ENCODE data around the gene LACTBL1. TPM values are rescaled to one million over a fixed set of nuclear protein-coding genes. Genes with fewer than 3 reads are reported as not detected.
"Not testable (repeated sequence)": the region's sequence is repeated elsewhere in the genome, so short reads cannot be mapped to it uniquely, and the experiment has no call there.

Gene LACTBL1
- total RNA-seq, 4 donors from 2014 or later = not detected

GRCh38 chr1:23007106-23007505 lies 34.4 kb upstream of the LACTBL1 start:
- no peaks in the 10 kb centered on the region for H3K27me3 ChIP-seq
- H3K4me3 ChIP-seq (replicated peaks in 1 of 3) = no peak overlapping the region
- no peaks in the 10 kb centered on the region for H3K9me3 ChIP-seq
- intact Hi-C loops (cut with DNase I) = no loop called here
- no peaks in the 10 kb centered on the region for H3K36me3 ChIP-seq
- 89 to 97% methylated on average over 4 of the region's 4 CpGs for WGBS, 2 donors
- DNase-seq = no peak
- no peaks in the 10 kb centered on the region for H3K4me1 ChIP-seq
- TF ChIP-seq POLR2A (IDR thresholded peaks at IDR 0.05) (no peak), CTCF (IDR thresholded peaks at IDR 0.05) (no peak)
- H3K27ac ChIP-seq = no peak overlapping the region

DNA sequence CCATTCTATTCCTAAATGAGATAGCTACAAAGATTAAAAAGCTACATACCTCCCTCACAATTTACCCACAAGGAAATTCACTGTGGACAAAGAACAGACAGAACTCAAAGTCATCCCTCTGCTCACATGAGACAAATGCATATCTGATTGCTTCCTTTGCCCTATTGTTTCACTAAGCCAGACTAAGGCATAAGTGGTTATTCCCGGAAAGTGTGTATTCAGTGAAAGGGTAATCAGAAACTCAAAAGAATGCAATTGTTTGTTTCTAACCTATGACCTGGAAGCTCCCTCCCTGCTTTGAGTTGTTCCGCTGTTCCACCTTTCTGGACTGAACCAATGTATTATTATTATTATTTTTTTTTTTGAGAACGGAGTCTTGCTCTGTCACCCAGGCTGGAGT lies 32.1 kb upstream of the LACTBL1 start:
- H3K27me3 ChIP-seq; H3K27ac ChIP-seq; intact Hi-C loops (cut with DNase I); H3K36me3 ChIP-seq; DNase-seq; H3K4me1 ChIP-seq; H3K9me3 ChIP-seq; H3K4me3 ChIP-seq (replicated peaks in 1 of 3): not testable (repeated sequence)
- 79 to 80% methylated on average over 3 of the region's 3 CpGs for WGBS, 2 donors

DNA sequence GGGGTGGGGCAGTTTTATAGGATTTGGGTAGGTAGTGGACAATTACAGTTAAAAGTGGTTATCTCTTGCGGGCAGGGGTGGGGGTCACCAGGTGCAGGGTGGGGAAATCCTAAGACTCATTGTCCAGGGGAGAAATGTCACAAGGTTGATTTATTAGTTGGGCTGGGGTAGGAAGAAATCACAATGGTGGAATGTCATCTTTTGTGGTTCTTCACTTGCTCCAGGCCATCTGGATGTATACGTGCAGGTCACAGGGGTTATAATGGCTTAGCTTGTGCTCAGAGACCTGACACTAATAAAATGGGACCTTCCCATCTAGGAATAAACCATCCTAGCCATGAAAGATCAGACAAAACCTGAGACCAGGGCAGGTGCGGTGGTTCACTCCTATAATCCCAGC lies 31.4 kb upstream of the LACTBL1 start:
- H3K4me1 ChIP-seq = no peaks in the 10 kb centered on the region
- H3K27me3 ChIP-seq = no peaks in the 10 kb centered on the region
- H3K36me3 ChIP-seq = no peaks in the 10 kb centered on the region
- no peak for TF ChIP-seq CTCF (IDR thresholded peaks at IDR 0.05)
- no peak for TF ChIP-seq POLR2A (IDR thresholded peaks at IDR 0.05)
- no peak overlapping the region for H3K27ac ChIP-seq
- DNase-seq = no peak
- no peaks in the 10 kb centered on the region for H3K9me3 ChIP-seq
- WGBS, 2 donors = 88 to 95% methylated on average over 3 of the region's 3 CpGs
- intact Hi-C loops (cut with DNase I) = no loop called here
- H3K4me3 ChIP-seq (replicated peaks in 1 of 3) = no peak overlapping the region

- intact Hi-C loops (cut with DNase I); H3K27ac ChIP-seq; H3K36me3 ChIP-seq; H3K4me1 ChIP-seq; H3K4me3 ChIP-seq (replicated peaks in 1 of 3); H3K9me3 ChIP-seq; DNase-seq; H3K27me3 ChIP-seq: not testable (repeated sequence)
- WGBS, 2 donors = 93% methylated on average over 4 to 7 of the region's 7 CpGs
Observed at GRCh38 chr1:23002218-23002617, 29.6 kb upstream of the LACTBL1 start.

- H3K36me3 ChIP-seq; DNase-seq; intact Hi-C loops (cut with DNase I); H3K4me1 ChIP-seq; H3K9me3 ChIP-seq; H3K4me3 ChIP-seq (replicated peaks in 1 of 3); H3K27ac ChIP-seq; H3K27me3 ChIP-seq: not testable (repeated sequence)
- 93 to 99% methylated on average over 3 of the region's 3 CpGs for WGBS, 2 donors
Observed at GRCh38 chr1:23000133-23000532, 27.5 kb upstream of the LACTBL1 start.

DNA sequence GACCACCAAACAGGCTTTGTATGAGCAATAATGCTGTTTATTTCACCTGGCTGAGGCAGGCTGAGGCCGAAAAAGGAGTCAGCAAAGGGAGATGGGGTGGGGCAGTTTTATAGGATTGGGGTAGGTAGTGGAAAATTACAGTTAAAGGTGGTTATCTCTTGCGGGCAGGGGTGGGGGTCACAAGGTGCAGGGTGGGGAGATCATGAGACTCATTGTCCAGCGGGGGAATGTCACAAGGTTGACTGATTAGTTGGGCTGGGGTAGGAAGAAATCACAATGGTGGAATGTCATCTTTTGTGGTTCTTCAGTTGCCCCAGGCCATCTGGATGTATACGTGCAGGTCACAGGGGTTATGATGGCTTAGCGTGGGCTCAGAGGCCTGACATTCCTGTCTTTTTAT lies 24.9 kb upstream of the LACTBL1 start:
- H3K27me3 ChIP-seq; H3K4me1 ChIP-seq; intact Hi-C loops (cut with DNase I); H3K36me3 ChIP-seq; H3K27ac ChIP-seq; H3K4me3 ChIP-seq (replicated peaks in 1 of 3); H3K9me3 ChIP-seq; DNase-seq: not testable (repeated sequence)
- 88 to 90% methylated on average over 5 of the region's 5 CpGs for WGBS, 2 donors

DNA sequence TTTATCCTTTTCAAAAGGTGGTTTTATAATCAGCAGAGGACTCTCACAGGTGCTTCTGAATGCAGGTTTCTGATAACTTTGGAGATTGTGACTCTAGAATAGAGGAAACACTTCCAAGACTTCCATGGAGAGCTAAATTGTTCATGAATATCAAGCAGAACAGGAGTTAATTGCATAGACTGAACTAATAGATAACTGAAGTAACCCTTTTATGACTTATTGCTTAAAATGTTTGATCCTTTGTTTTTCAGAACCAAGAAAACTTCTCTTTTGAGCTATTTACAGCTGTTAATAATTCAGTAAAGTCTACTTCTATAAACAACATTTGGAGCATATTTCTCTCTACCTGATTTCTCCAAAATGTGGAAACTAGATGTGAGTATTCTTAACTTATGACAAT lies 23.1 kb upstream of the LACTBL1 start:
- H3K4me3 ChIP-seq (replicated peaks in 1 of 3) = no peak overlapping the region
- no peaks in the 10 kb centered on the region for H3K9me3 ChIP-seq
- no peaks in the 10 kb centered on the region for H3K4me1 ChIP-seq
- H3K36me3 ChIP-seq = no peaks in the 10 kb centered on the region
- TF ChIP-seq CTCF (IDR thresholded peaks at IDR 0.05) = no peak
- TF ChIP-seq POLR2A (IDR thresholded peaks at IDR 0.05) = no peak
- no peaks in the 10 kb centered on the region for H3K27me3 ChIP-seq
- intact Hi-C loops (cut with DNase I) = no loop called here
- H3K27ac ChIP-seq = no peak overlapping the region
- DNase-seq = no peak

DNA sequence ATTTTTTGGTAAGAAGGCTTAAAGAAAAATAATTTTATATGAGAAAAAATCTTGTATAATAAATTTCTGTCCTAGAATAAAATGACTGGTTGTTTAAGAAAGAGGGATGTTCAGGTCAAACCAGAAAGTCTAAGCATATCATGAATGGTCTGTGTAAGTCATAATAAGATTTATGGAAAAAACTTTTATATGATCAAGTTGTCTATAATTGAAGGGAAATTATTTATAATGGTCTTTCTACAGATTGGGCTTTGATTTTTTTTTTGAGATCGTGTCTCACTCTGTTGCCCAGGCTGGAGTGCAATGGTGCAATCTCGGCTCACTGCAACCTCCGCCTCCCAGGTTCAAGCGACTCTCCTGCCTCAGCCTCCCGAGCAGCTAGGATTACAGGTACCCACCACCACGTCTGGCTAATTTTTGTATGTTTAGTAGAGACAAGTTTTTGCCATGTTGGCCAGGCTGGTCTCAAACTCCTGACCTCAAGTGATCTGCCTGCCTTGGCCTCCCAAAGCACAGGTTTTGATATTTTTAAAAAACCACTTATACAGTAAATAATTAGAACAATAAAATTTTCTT lies 20.6 kb upstream of the LACTBL1 start:
- DNase-seq; H3K27me3 ChIP-seq; H3K4me3 ChIP-seq (replicated peaks in 1 of 3); intact Hi-C loops (cut with DNase I); H3K4me1 ChIP-seq; H3K36me3 ChIP-seq; H3K9me3 ChIP-seq; H3K27ac ChIP-seq: not testable (repeated sequence)
- WGBS, 2 donors = 83 to 84% methylated on average over 6 of the region's 6 CpGs

DNA sequence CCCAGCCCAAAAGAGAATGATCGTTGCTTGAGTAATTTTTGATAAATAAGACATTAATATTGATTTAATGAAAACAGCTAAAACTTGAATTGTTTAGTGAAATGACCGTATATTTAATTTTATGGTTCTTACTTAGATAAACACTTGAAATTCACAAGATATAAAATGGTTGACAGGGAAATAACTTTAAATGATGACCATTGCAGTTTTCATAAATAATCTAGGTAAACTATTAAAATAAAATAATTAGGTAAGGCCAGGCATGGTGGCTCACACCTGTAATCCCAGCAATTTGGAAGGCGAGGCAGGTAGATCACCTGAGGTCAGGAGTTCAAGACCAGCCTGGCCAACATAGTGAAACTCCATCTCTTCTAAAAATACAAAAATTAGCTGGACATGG lies 19.7 kb upstream of the LACTBL1 start:
- H3K9me3 ChIP-seq; H3K27ac ChIP-seq; H3K36me3 ChIP-seq; H3K4me1 ChIP-seq; DNase-seq; intact Hi-C loops (cut with DNase I); H3K27me3 ChIP-seq; H3K4me3 ChIP-seq (replicated peaks in 1 of 3): not testable (repeated sequence)
- 80 to 95% methylated on average over 3 of the region's 3 CpGs for WGBS, 2 donors
